ENCODE results near the gene AOC1.
A peak's percentile ranks its signal among the peaks of the same experiment; 100 is the strongest.

The AOC1 gene

GRCh38 chr7:150901160-150902035, 49.1 kb downstream of the AOC1 start:
- peak overlapping the region; percentile 73 for H3K27ac ChIP-seq
- POLR2A ChIA-PET (ENCODE audit: low non-redundant PET): no interaction called here
- TF ChIP-seq, protein P1, sequence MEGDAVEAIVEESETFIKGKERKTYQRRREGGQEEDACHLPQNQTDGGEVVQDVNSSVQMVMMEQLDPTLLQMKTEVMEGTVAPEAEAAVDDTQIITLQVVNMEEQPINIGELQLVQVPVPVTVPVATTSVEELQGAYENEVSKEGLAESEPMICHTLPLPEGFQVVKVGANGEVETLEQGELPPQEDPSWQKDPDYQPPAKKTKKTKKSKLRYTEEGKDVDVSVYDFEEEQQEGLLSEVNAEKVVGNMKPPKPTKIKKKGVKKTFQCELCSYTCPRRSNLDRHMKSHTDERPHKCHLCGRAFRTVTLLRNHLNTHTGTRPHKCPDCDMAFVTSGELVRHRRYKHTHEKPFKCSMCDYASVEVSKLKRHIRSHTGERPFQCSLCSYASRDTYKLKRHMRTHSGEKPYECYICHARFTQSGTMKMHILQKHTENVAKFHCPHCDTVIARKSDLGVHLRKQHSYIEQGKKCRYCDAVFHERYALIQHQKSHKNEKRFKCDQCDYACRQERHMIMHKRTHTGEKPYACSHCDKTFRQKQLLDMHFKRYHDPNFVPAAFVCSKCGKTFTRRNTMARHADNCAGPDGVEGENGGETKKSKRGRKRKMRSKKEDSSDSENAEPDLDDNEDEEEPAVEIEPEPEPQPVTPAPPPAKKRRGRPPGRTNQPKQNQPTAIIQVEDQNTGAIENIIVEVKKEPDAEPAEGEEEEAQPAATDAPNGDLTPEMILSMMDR (conservative IDR thresholded peaks at IDR 0.05; ENCODE audit: low read depth): no peak
- CTCF ChIA-PET: interaction anchor here (0.6 kb wide), 2 partner anchors 12 to 580 kb away, joined by 3 to 5 read pairs; no protein-coding TSS in a partner anchor
- no peak for DNase-seq (ENCODE audit: low spot score)

- TF ChIP-seq, protein P1 (conservative IDR thresholded peaks at IDR 0.05; ENCODE audit: low read depth): no peak
- peak overlapping the region; percentile 73 for H3K27ac ChIP-seq
- ChIA-PET CTCF (interaction anchor here (0.7 kb wide), 1 partner anchor 157 kb away, joined by 4 read pairs; no protein-coding TSS in a partner anchor), POLR2A (ENCODE audit: low non-redundant PET) (no interaction called here)
- DNase-seq (ENCODE audit: low spot score): no peak
Observed at GRCh38 chr7:150902078-150903033, 50.0 kb downstream of the AOC1 start.

- POLR2A ChIA-PET (ENCODE audit: low non-redundant PET): no interaction called here
- CTCF ChIA-PET: no interaction called here
- peak overlapping the region; percentile 73 for H3K27ac ChIP-seq
- DNase-seq (ENCODE audit: low spot score): peak; percentile 68
- TF ChIP-seq, protein P1 (conservative IDR thresholded peaks at IDR 0.05; ENCODE audit: low read depth): 0 out of 2 replicates have a peak, but pooled peaks have one; percentile 43
Observed at GRCh38 chr7:150903606-150904005, 51.3 kb downstream of the AOC1 start.

DNA sequence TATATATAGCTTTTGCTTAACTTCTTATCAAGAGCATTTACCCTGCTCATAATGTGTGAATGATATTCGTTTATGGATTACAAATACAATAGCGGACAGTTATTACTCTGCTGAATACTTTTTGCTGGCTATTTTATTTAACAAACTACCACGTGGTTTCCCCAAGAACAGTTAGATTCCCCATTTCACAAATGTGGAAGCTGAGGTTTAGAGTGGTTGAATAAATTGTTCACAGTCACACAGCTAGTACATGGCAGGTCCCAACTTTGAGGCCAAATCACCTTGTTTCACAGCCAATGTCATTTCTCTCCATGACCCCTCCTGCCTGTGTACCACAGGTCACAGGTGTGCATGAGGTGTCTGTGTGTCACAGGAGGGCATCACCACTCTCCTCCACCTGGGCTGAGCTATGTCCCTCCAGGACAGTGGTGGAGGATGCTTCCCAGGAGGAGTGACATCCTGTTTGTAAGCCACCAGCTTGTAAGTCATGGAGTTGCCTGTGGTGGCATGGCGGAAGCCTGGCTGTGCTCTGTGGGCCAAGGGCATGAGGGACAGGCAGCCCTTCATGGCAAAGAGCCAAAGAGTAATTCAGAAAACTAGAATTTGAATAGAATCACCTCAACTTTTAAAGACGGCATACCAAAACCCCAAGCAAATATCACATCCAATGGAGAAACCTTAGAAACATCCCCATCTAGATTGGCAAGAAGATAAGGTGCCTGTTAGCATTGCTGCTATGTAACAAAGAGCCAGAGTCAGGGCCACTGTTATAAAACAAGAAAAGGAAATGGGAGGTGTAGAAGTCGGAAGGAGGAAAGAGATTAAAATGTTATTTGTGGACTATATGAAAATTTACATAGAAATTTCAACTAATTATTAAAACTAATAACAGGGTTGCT, 51.9 kb downstream of the AOC1 start:
- TF ChIP-seq, protein P1 (conservative IDR thresholded peaks at IDR 0.05; ENCODE audit: low read depth): no peak
- no peak for DNase-seq (ENCODE audit: low spot score)
- ChIA-PET POLR2A (ENCODE audit: low non-redundant PET) (no interaction called here), CTCF (no interaction called here)
- peak overlapping the region; percentile 73 for H3K27ac ChIP-seq

DNA sequence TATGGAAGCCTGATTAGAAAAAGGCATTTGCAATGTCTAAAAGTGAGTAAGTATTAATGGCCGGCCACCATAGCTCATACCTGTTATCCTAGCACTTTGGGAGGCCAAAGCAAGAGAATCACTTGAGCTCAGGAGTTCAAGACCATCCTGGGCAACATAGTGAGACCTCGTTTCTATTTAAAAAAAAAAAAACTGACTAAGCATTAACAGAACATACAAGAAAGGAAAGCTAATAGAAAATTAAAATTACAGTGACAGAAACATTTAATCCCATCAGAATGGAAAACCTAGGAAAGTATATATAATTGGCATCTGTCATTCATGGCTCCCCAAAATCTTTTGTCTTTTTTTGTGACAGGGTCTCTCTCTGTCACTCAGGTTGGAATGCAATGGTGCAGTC, 55.9 kb downstream of the AOC1 start:
- no peak for DNase-seq (ENCODE audit: low spot score)
- H3K27ac ChIP-seq: no peak overlapping the region
- TF ChIP-seq, protein P1 (conservative IDR thresholded peaks at IDR 0.05; ENCODE audit: low read depth): no peak
- ChIA-PET CTCF (interaction anchor here (0.6 to 0.7 kb wide), 2 partner anchors 24 to 459 kb away, joined by 3 to 4 read pairs; no protein-coding TSS in a partner anchor), POLR2A (ENCODE audit: low non-redundant PET) (interaction anchor here (0.6 kb wide), 1 partner anchor 263 kb away, joined by 3 read pairs; no protein-coding TSS in a partner anchor)

Measured in RWPE1 (cell line).